Activated naive CD4-positive, alpha-beta T cell treated with anti-CD3 and anti-CD28 coated beads for 36 hours (primary cell): ENCODE measurements around the gene TAF6. TPM values are rescaled to one million over a fixed set of nuclear protein-coding genes. Genes with fewer than 3 reads are reported as not detected.
"Not testable (repeated sequence)": the region's sequence is repeated elsewhere in the genome, so short reads cannot be mapped to it uniquely, and the experiment has no call there.

Experiments
- CTCF ChIA-PET: fragments of 350-600 bp; sonication (Branson Sonifier 250); formaldehyde crosslinking; loops from one replicate; lab custom pipeline; 2021; ENCODE audit warnings: antibody characterized with exemption; lab: Charles Lee
- DNase-seq: peaks from one replicate; pipeline ENCODE4 v3.0.0-alpha.2; 2020
- H3K27ac Mint-ChIP-seq: one replicate; pipeline ENCODE4 v1.8.0; 2021; ENCODE audit warnings: mild to moderate bottlenecking, mixed read lengths
- H3K27me3 Mint-ChIP-seq: one replicate; pipeline ENCODE4 v1.8.0; 2021; ENCODE audit warnings: low read depth, mixed read lengths
- H3K36me3 Mint-ChIP-seq: one replicate; pipeline ENCODE4 v1.8.0; 2021; ENCODE audit warnings: low read depth, mixed read lengths
- H3K4me1 Mint-ChIP-seq: one replicate; pipeline ENCODE4 v1.8.0; 2021; ENCODE audit warnings: low read depth, mixed read lengths
- H3K4me3 Mint-ChIP-seq: one replicate; pipeline ENCODE4 v1.8.0; 2021; ENCODE audit warnings: mild to moderate bottlenecking, moderate library complexity, mixed read lengths
- H3K9me3 Mint-ChIP-seq: one replicate; pipeline ENCODE4 v1.8.0; 2021; ENCODE audit warnings: mixed read lengths
- intact Hi-C: fragments of 100-400 bp; cut with micrococcal nuclease; formaldehyde crosslinking; loops from one replicate; pipeline ENCODE4 v1.15.1; 2023
- total RNA-seq, 2 experiments: library from RNA; stranded (reverse); gene quantifications; one replicate each; pipeline ENCODE4 v1.2.3, GENCODE V29; 2021

Gene TAF6
- total RNA-seq, 2 experiments from 2014 or later: 48.9 to 53.5 TPM

- CTCF ChIA-PET: interaction anchor here (1.0 to 4.7 kb wide), 4 partner anchors 9 to 260 kb away, joined by 3 to 34 read pairs (median 6); no protein-coding TSS in a partner anchor
- no peak for DNase-seq
- H3K36me3 Mint-ChIP-seq: peaks cover 21% of the 10 kb centered on the region
- H3K27me3 Mint-ChIP-seq: no peaks in the 10 kb centered on the region
- H3K4me1 Mint-ChIP-seq: peaks cover 29% of the 10 kb centered on the region
- H3K27ac Mint-ChIP-seq: peak overlapping the region; percentile 99
- no peaks in the 10 kb centered on the region for H3K9me3 Mint-ChIP-seq
- intact Hi-C loops: loop anchor here (1.0 kb wide), 10 partner anchors 10 to 288 kb away; partner anchors contain the start of genes AP4M1, GAL3ST4, GPC2 and MCM7
- H3K4me3 Mint-ChIP-seq: peak overlapping the region; percentile 100
These were observed 29.0 kb upstream of the TAF6 start for GRCh38 chr7:100148225-100148558.

GRCh38 chr7:100147278-100147677, 28.1 kb upstream of the TAF6 start:
- CTCF ChIA-PET: interaction anchor here (0.5 to 4.7 kb wide), 5 partner anchors 12 to 134 kb away, joined by 3 to 34 read pairs (median 4); no protein-coding TSS in a partner anchor
- H3K4me1 Mint-ChIP-seq: peaks cover 25% of the 10 kb centered on the region
- H3K27me3 Mint-ChIP-seq: no peaks in the 10 kb centered on the region
- peak overlapping the region; percentile 99 for H3K27ac Mint-ChIP-seq
- H3K4me3 Mint-ChIP-seq: no peak overlapping the region
- no peaks in the 10 kb centered on the region for H3K9me3 Mint-ChIP-seq
- H3K36me3 Mint-ChIP-seq: peaks cover 16% of the 10 kb centered on the region
- intact Hi-C loops: no loop called here
- DNase-seq: no peak

- DNase-seq, H3K27me3 Mint-ChIP-seq, H3K27ac Mint-ChIP-seq, H3K9me3 Mint-ChIP-seq, H3K4me3 Mint-ChIP-seq, intact Hi-C loops: not testable (repeated sequence)
- H3K4me1 Mint-ChIP-seq: peaks cover 19% of the 10 kb centered on the region
- H3K36me3 Mint-ChIP-seq: peaks cover 13% of the 10 kb centered on the region
- CTCF ChIA-PET: interaction anchor here (0.6 to 4.7 kb wide), 4 partner anchors 13 to 190 kb away, joined by 3 to 34 read pairs (median 4); no protein-coding TSS in a partner anchor
These were observed 27.2 kb upstream of the TAF6 start for GRCh38 chr7:100146350-100146749.

- Mint-ChIP-seq H3K27me3 (no peaks in the 10 kb centered on the region), H3K4me3 (no peak overlapping the region), H3K4me1 (peaks cover 12% of the 10 kb centered on the region), H3K36me3 (no peaks in the 10 kb centered on the region), H3K9me3 (no peaks in the 10 kb centered on the region), H3K27ac (no peak overlapping the region)
- DNase-seq: no peak
- CTCF ChIA-PET: interaction anchor here (0.6 to 2.4 kb wide), 4 partner anchors 8 to 68 kb away, joined by 4 to 10 read pairs (median 5); no protein-coding TSS in a partner anchor
- intact Hi-C loops: no loop called here
These were observed 23.3 kb upstream of the TAF6 start for GRCh38 chr7:100142461-100142860.

- H3K9me3 Mint-ChIP-seq: no peaks in the 10 kb centered on the region
- H3K27ac Mint-ChIP-seq: no peak overlapping the region
These were observed 22.4 kb upstream of the TAF6 start for GRCh38 chr7:100141555-100141949.

GRCh38 chr7:100137851-100138760, 18.9 kb upstream of the TAF6 start:
- Mint-ChIP-seq H3K27me3 (no peaks in the 10 kb centered on the region), H3K27ac (peak overlapping the region; percentile 68), H3K4me3 (no peak overlapping the region), H3K36me3 (no peaks in the 10 kb centered on the region), H3K4me1 (peaks cover 12% of the 10 kb centered on the region), H3K9me3 (no peaks in the 10 kb centered on the region)
- CTCF ChIA-PET: interaction anchor here (0.8 to 4.3 kb wide), 6 partner anchors 9 to 82 kb away, joined by 3 to 26 read pairs (median 4); partner anchors contain the start of genes LAMTOR4 and PVRIG
- DNase-seq: no peak
- intact Hi-C loops: loop anchor here (1.0 kb wide), 1 partner anchor 10 kb away; the partner anchor contains the start of gene LAMTOR4

More at GRCh38 chr7:100141555-100141949, 22.4 kb upstream of the TAF6 start:
- H3K4me1 Mint-ChIP-seq: peaks cover 12% of the 10 kb centered on the region
- no peaks in the 10 kb centered on the region for H3K36me3 Mint-ChIP-seq
- DNase-seq: no peak
- no peak overlapping the region for H3K4me3 Mint-ChIP-seq
- H3K27me3 Mint-ChIP-seq: no peaks in the 10 kb centered on the region
- intact Hi-C loops: no loop called here
- CTCF ChIA-PET: interaction anchor here (1.0 to 4.3 kb wide), 3 partner anchors 8 to 12 kb away, joined by 5 to 26 read pairs (median 10); no protein-coding TSS in a partner anchor

- no peaks in the 10 kb centered on the region for H3K9me3 Mint-ChIP-seq
- no peaks in the 10 kb centered on the region for H3K36me3 Mint-ChIP-seq
- DNase-seq: peak; percentile 82
- peaks cover 21% of the 10 kb centered on the region for H3K4me1 Mint-ChIP-seq
- no peaks in the 10 kb centered on the region for H3K27me3 Mint-ChIP-seq
- CTCF ChIA-PET: interaction anchor here (0.5 to 6.3 kb wide), 32 partner anchors 9 to 318 kb away, joined by 3 to 60 read pairs (median 4); partner anchors contain the start of genes AP4M1, LAMTOR4, MCM7 and PVRIG
- no peak overlapping the region for H3K4me3 Mint-ChIP-seq
- intact Hi-C loops: loop anchor here (1.0 to 5.0 kb wide), 4 partner anchors 89 to 275 kb away; no protein-coding TSS in a partner anchor
- no peak overlapping the region for H3K27ac Mint-ChIP-seq
These were observed 13.6 kb upstream of the TAF6 start for GRCh38 chr7:100132697-100133151.

GRCh38 chr7:100132126-100132525, 13.0 kb upstream of the TAF6 start:
- CTCF ChIA-PET: interaction anchor here (0.6 to 6.3 kb wide), 26 partner anchors 10 to 1220 kb away, joined by 3 to 60 read pairs (median 5); partner anchors contain the start of genes AP4M1, LAMTOR4, MCM7 and PVRIG
- Mint-ChIP-seq H3K4me3 (no peak overlapping the region), H3K27me3 (no peaks in the 10 kb centered on the region), H3K4me1 (peaks cover 20% of the 10 kb centered on the region), H3K9me3 (no peaks in the 10 kb centered on the region), H3K36me3 (no peaks in the 10 kb centered on the region), H3K27ac (no peak overlapping the region)
- DNase-seq: no peak
- intact Hi-C loops: loop anchor here (1.0 to 5.0 kb wide), 4 partner anchors 89 to 275 kb away; no protein-coding TSS in a partner anchor

GRCh38 chr7:100130608-100131453, 11.7 kb upstream of the TAF6 start:
- intact Hi-C loops: loop anchor here (1.0 to 5.0 kb wide), 5 partner anchors 49 to 218 kb away; no protein-coding TSS in a partner anchor
- Mint-ChIP-seq H3K27me3 (no peaks in the 10 kb centered on the region), H3K36me3 (no peaks in the 10 kb centered on the region), H3K4me1 (peaks cover 20% of the 10 kb centered on the region), H3K9me3 (no peaks in the 10 kb centered on the region), H3K27ac (no peak overlapping the region), H3K4me3 (peak overlapping the region; percentile 15)
- CTCF ChIA-PET: interaction anchor here (0.6 to 6.3 kb wide), 20 partner anchors 9 to 276 kb away, joined by 3 to 60 read pairs (median 5); partner anchors contain the start of gene LAMTOR4
- DNase-seq: peak; percentile 94

- not testable (repeated sequence) for H3K27ac Mint-ChIP-seq, H3K27me3 Mint-ChIP-seq, H3K36me3 Mint-ChIP-seq, H3K9me3 Mint-ChIP-seq, H3K4me3 Mint-ChIP-seq, DNase-seq
- H3K4me1 Mint-ChIP-seq: peaks cover 25% of the 10 kb centered on the region
- intact Hi-C loops: loop anchor here (2.0 to 5.0 kb wide), 2 partner anchors 212 to 217 kb away; no protein-coding TSS in a partner anchor
- CTCF ChIA-PET: interaction anchor here (0.6 to 6.3 kb wide), 17 partner anchors 9 to 277 kb away, joined by 3 to 60 read pairs (median 4); partner anchors contain the start of gene LAMTOR4
These were observed 11.1 kb upstream of the TAF6 start for GRCh38 chr7:100130220-100130607.

- Mint-ChIP-seq H3K36me3 (peaks cover 9% of the 10 kb centered on the region), H3K9me3 (no peaks in the 10 kb centered on the region), H3K4me3 (peak overlapping the region; percentile 100), H3K27ac (no peak overlapping the region), H3K4me1 (peaks cover 34% of the 10 kb centered on the region), H3K27me3 (no peaks in the 10 kb centered on the region)
- CTCF ChIA-PET: interaction anchor here (0.6 to 6.3 kb wide), 7 partner anchors 11 to 423 kb away, joined by 3 to 60 read pairs (median 4); partner anchors contain the start of genes AP4M1 and MCM7
- intact Hi-C loops: loop anchor here (5.0 kb wide), 1 partner anchor 721 kb away; the partner anchor contains the start of genes BUD31 and PDAP1
- DNase-seq: no peak
These were observed 9.4 kb upstream of the TAF6 start for GRCh38 chr7:100128637-100128963.
